Stimulated activated naive B cell treated with anti-CD40 and anti-IgM and Interleukin-4, amounts not matched to agents 10 μg/mL and 1 μg/mL and 100 μg/mL, for 72 hours (primary cell): ENCODE data around the gene STK11IP.
A peak's percentile ranks its signal among the peaks of the same experiment; 100 is the strongest.

Source experiments
- ATAC-seq, 2 donors: fragments of 150-1000 bp; cut with Tn5 transposase; replicated peaks; 2 replicates each; pipeline ENCODE4 v1.10.0; 2021; ENCODE audit warnings: moderate library complexity in 1 of 2
- DNase-seq: peaks from one replicate; pipeline ENCODE4 v3.0.0; 2021
- H3K27ac Mint-ChIP-seq: one replicate; pipeline ENCODE4 v1.8.0; 2022; ENCODE audit warnings: mild to moderate bottlenecking, mixed read lengths
- H3K27me3 Mint-ChIP-seq, 2 donors: one replicate each; pipeline ENCODE4 v1.8.0; 2022; ENCODE audit warnings: mixed read lengths in 2 of 2
- H3K36me3 Mint-ChIP-seq, 2 donors: one replicate each; pipeline ENCODE4 v1.8.0; 2022; ENCODE audit warnings: mixed read lengths in 2 of 2, mild to moderate bottlenecking in 1 of 2
- H3K4me1 Mint-ChIP-seq, 2 donors: one replicate each; pipeline ENCODE4 v1.8.0; 2022; ENCODE audit warnings: mixed read lengths in 2 of 2, mild to moderate bottlenecking in 1 of 2
- H3K4me3 Mint-ChIP-seq, 2 donors: one replicate each; pipeline ENCODE4 v1.8.0; 2022; ENCODE audit warnings: mild to moderate bottlenecking in 2 of 2, mixed read lengths in 2 of 2, moderate library complexity in 1 of 2
- H3K9me3 Mint-ChIP-seq, 2 donors: one replicate each; pipeline ENCODE4 v1.8.0; 2022; ENCODE audit warnings: mixed read lengths in 2 of 2, mild to moderate bottlenecking in 1 of 2

The STK11IP gene

DNA sequence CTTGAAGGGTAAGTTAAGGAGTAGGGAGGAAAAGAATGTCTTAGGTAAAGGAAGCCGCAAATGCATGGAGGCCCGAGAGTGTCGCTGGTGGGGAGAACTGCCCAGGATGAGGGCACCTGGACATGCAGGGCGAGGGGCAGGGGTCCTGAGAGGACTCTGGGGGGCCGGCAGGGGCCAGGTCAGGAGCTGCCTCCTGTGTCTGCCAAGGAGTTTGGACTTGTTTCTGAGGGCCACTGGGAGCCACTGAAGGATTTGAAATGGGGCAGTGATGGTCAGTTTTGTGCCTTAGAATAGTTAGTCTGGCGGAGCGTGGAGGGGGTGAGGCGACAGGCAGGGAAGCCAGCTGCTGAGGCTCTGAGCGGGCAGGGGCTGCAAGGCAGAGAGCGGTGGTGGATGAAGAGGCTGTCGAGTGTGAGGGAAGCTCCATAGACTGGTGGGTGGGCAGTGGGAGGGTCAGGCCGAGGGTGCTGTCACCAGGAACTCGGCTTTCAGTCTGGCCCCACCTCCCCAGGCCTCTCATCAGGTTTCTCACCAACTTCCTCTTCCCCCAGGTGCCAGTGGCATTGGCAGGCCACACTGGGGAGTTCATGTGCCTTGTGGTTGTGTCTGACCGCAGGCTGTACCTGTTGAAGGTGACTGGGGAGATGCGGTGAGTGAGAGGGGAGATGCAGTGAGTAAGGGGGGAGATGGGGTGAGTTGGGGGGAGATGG is 15.1 kb downstream of the STK11IP start:
- H3K9me3 Mint-ChIP-seq = no peaks in the 10 kb centered on the region
- H3K4me1 Mint-ChIP-seq = peaks cover 6 to 12% of the 10 kb centered on the region in 2 donors
- H3K4me3 Mint-ChIP-seq = peak overlapping the region in 1 of 2 donors; percentile 31
- peak overlapping the region; percentile 0 for H3K27ac Mint-ChIP-seq
- ATAC-seq (peak; percentile 90 to 92), DNase-seq (peak; percentile 13)
- no peaks in the 10 kb centered on the region for H3K27me3 Mint-ChIP-seq
- peaks cover 53 to 78% of the 10 kb centered on the region in 2 donors for H3K36me3 Mint-ChIP-seq

GRCh38 chr2:219613461-219614070 is 15.9 kb downstream of the STK11IP start:
- ATAC-seq (no peak), DNase-seq (no peak)
- H3K27me3 Mint-ChIP-seq = no peaks in the 10 kb centered on the region
- peaks cover 45 to 70% of the 10 kb centered on the region in 2 donors for H3K36me3 Mint-ChIP-seq
- H3K9me3 Mint-ChIP-seq = no peaks in the 10 kb centered on the region
- H3K27ac Mint-ChIP-seq = no peak overlapping the region
- H3K4me1 Mint-ChIP-seq = peaks cover 6 to 12% of the 10 kb centered on the region in 2 donors
- no peak overlapping the region for H3K4me3 Mint-ChIP-seq

- Mint-ChIP-seq H3K36me3 (peaks cover 42 to 65% of the 10 kb centered on the region in 2 donors), H3K27me3 (no peaks in the 10 kb centered on the region), H3K27ac (no peak overlapping the region), H3K4me3 (no peak overlapping the region), H3K9me3 (no peaks in the 10 kb centered on the region), H3K4me1 (peaks cover 6 to 12% of the 10 kb centered on the region in 2 donors)
- ATAC-seq (no peak), DNase-seq (no peak)
Observed at GRCh38 chr2:219614076-219614860, 16.6 kb downstream of the STK11IP start.

- Mint-ChIP-seq H3K4me3 (no peak overlapping the region), H3K27ac (no peak overlapping the region), H3K36me3 (peaks cover 39 to 59% of the 10 kb centered on the region in 2 donors), H3K9me3 (no peaks in the 10 kb centered on the region), H3K4me1 (peaks cover 6 to 12% of the 10 kb centered on the region in 2 donors), H3K27me3 (no peaks in the 10 kb centered on the region)
- ATAC-seq (no peak), DNase-seq (no peak)
Observed at GRCh38 chr2:219615036-219615435, 17.4 kb downstream of the STK11IP start.

GRCh38 chr2:219615894-219616293 is 18.2 kb downstream of the STK11IP start:
- Mint-ChIP-seq H3K9me3 (no peaks in the 10 kb centered on the region), H3K4me3 (no peak overlapping the region), H3K4me1 (peaks cover 6 to 12% of the 10 kb centered on the region in 2 donors), H3K36me3 (peaks cover 39 to 53% of the 10 kb centered on the region in 2 donors), H3K27ac (no peak overlapping the region), H3K27me3 (no peaks in the 10 kb centered on the region)
- ATAC-seq = no peak
- no peak for DNase-seq

DNA sequence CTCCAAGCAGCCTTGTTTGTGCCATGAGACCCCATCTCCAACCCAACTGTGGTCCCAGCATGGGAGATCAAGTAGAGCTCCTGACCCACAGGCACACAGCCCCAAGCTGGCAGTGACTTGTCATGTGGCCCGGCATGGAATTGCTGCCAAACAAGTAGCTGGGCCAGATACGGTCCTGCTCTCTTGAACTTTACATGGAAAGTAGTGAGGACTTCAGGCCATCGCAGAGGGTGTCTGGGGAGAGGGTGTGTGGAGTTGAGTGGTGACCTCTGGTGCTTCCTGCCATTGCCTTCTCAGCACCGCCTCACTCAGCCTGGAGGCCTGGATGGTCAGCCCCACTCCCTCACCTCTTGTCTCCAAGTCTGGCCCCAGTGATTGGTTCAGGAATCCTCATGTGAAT is 18.9 kb downstream of the STK11IP start:
- Mint-ChIP-seq H3K4me1 (peaks cover 6 to 12% of the 10 kb centered on the region in 2 donors), H3K36me3 (peaks cover 34 to 47% of the 10 kb centered on the region in 2 donors), H3K27me3 (peaks cover 3 to 5% of the 10 kb centered on the region in 2 donors), H3K9me3 (no peaks in the 10 kb centered on the region), H3K4me3 (no peak overlapping the region), H3K27ac (no peak overlapping the region)
- ATAC-seq (no peak), DNase-seq (no peak)

GRCh38 chr2:219618733-219619122 is 21.1 kb downstream of the STK11IP start:
- ATAC-seq = no peak
- H3K27me3 Mint-ChIP-seq = peaks cover 9 to 22% of the 10 kb centered on the region in 2 donors
- peak overlapping the region; percentile 21 for H3K27ac Mint-ChIP-seq
- H3K36me3 Mint-ChIP-seq = peaks cover 21 to 29% of the 10 kb centered on the region in 2 donors
- no peak for DNase-seq
- no peaks in the 10 kb centered on the region for H3K9me3 Mint-ChIP-seq
- no peaks in the 10 kb centered on the region for H3K4me1 Mint-ChIP-seq
- H3K4me3 Mint-ChIP-seq = no peak overlapping the region

DNA sequence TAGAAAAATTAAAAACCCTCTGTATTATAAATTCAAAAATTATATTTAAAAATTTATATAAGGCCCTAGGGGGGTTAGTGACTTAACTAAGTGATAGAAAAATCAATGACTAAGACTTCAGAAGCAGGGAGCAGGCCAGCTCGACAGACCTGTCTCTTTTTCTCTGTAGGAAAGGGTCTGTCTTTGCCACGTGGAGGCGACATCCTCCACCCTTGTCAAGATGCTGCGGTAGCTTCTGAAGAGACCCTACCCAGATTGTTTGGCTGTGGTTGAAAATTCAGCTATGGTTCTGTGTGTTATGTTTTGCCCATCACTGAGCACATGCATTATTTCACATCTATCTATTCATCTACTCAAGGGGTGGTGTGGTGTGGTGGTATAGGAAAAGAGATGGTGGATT is 21.6 kb downstream of the STK11IP start:
- Mint-ChIP-seq H3K27ac (no peak overlapping the region), H3K36me3 (peaks cover 20 to 24% of the 10 kb centered on the region in 2 donors), H3K4me3 (no peak overlapping the region), H3K9me3 (no peaks in the 10 kb centered on the region), H3K27me3 (peaks cover 13 to 25% of the 10 kb centered on the region in 2 donors), H3K4me1 (no peaks in the 10 kb centered on the region)
- ATAC-seq = no peak
- DNase-seq = no peak

DNA sequence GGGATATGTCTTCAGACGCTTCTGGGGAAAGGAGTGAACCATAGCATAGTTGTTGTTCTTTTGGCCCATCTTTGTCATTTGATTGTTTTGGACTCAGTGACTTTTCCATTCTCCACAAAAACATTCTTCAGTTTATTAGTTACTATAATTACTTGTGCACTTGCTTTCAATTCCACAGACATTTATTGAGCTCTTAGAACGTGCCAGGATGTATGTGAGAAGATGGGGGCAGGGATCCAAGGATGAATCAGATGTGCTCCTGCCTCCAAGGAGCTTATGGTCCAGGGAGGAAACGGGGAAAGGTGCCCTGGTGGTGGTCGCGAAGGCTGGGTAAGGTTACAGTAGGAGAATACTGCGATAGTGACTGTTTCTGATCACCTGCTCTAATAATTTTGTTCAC is 22.9 kb downstream of the STK11IP start:
- DNase-seq (no peak), ATAC-seq (no peak)
- Mint-ChIP-seq H3K36me3 (peaks cover 8 to 11% of the 10 kb centered on the region in 2 donors), H3K9me3 (no peaks in the 10 kb centered on the region), H3K27me3 (peaks cover 21 to 38% of the 10 kb centered on the region in 2 donors), H3K27ac (no peak overlapping the region), H3K4me3 (no peak overlapping the region), H3K4me1 (no peaks in the 10 kb centered on the region)

DNA sequence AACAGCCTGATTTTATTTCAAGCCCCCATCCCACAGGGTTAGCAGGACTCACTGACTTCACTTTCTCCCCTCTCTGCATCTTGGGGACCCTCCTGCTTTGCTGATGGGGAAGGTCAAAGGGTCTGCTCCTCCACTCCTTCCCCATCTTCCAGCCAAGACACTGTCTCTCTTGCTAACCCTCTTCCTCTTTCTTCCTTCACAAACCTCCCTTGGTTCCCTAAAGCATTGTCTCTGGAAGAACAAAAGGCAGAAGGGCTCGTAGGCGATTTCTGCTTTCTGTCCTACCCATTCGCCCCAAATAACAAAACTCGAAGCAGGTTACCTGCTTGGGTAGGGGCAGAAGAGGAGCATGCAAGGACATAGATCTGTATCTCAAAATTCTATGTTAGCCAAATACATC is 24.3 kb downstream of the STK11IP start:
- ATAC-seq (no peak), DNase-seq (no peak)
- Mint-ChIP-seq H3K9me3 (no peaks in the 10 kb centered on the region), H3K36me3 (peaks cover under 1 to 1% of the 10 kb centered on the region in 2 donors), H3K4me3 (no peak overlapping the region), H3K27ac (no peak overlapping the region), H3K4me1 (peaks cover under 1 to 3% of the 10 kb centered on the region in 2 donors), H3K27me3 (peaks cover 32 to 48% of the 10 kb centered on the region in 2 donors)

DNA sequence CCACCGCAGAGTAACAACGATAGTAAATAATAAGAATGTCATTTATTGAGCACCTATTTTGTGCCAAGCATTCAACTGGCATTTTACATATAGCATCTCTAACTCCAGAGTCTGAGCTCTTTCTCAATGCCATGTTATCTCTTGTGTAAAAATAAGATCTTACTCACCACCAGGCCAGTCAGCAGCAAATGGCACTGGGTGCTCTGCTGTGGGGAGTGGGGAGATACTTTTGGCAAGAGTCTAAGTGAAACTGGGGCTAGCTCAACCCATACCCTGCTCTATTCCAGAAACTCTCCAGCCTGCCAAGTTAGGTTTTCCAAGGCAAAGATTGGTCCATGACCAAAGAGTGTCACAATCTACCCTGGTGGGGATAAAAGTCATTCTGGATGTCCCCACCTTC is 24.8 kb downstream of the STK11IP start:
- Mint-ChIP-seq H3K27me3 (peaks cover 35 to 51% of the 10 kb centered on the region in 2 donors), H3K36me3 (peaks cover 0 to 3% of the 10 kb centered on the region in 2 donors)

DNA sequence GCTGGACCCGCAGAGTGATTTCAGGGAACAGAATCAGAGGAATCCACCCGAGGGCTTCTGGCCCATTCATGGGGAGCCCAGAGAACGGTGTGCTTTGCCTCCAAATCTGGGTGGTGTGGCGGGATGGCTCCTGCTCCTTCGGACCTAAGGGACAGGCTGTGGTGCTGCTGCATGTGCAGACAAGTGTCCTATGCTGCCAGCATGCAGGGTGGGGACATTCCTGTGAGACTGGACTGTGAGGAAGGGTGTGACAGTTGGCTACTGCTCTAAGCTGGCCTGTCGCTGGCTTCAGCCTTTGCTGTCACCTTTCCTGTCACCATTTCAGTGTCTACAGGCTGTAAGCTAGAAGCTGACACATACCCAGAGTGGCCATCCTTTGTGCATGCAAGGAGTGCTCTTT is 26.9 kb downstream of the STK11IP start:
- ATAC-seq = no peak
- Mint-ChIP-seq H3K9me3 (no peaks in the 10 kb centered on the region), H3K27me3 (peaks cover 46 to 68% of the 10 kb centered on the region in 2 donors), H3K4me1 (peaks cover 9 to 15% of the 10 kb centered on the region in 2 donors), H3K36me3 (peaks cover 0 to 3% of the 10 kb centered on the region in 2 donors), H3K27ac (no peak overlapping the region), H3K4me3 (no peak overlapping the region)
- DNase-seq = no peak

More for the DNA sequence above, 24.8 kb downstream of the STK11IP start:
- Mint-ChIP-seq H3K9me3 (no peaks in the 10 kb centered on the region), H3K4me3 (no peak overlapping the region), H3K4me1 (peaks cover 2 to 6% of the 10 kb centered on the region in 2 donors), H3K27ac (no peak overlapping the region)
- DNase-seq = no peak
- ATAC-seq = no peak

DNA sequence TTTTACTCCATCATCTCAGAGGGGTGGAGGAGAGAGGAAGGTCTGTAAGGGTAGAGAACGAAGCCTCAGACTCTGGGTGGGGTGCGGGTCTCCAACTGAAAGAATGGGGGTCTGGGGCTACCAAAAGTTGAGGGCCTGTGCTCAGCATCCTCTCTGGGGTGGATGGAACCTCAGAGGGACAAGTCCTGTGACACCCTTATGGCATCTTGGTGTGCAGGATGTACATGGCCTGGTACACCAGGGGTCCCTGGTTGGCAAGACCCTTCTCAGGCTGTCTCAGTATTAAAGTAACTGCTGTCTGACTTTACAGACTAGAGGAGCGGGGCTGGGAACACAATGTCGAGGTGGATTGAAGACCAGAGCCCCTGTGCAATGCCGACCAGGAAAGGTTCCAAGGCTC is 27.5 kb downstream of the STK11IP start:
- no peak overlapping the region for H3K4me3 Mint-ChIP-seq
- H3K9me3 Mint-ChIP-seq = no peaks in the 10 kb centered on the region
- ATAC-seq (no peak), DNase-seq (no peak)
- peaks cover 9 to 15% of the 10 kb centered on the region in 2 donors for H3K4me1 Mint-ChIP-seq
- peaks cover 0 to 3% of the 10 kb centered on the region in 2 donors for H3K36me3 Mint-ChIP-seq
- H3K27ac Mint-ChIP-seq = no peak overlapping the region
- H3K27me3 Mint-ChIP-seq = peaks cover 50 to 74% of the 10 kb centered on the region in 2 donors

GRCh38 chr2:219626540-219626939 is 28.9 kb downstream of the STK11IP start:
- no peak for ATAC-seq
- H3K36me3 Mint-ChIP-seq = peaks cover 0 to 3% of the 10 kb centered on the region in 2 donors
- peak overlapping the region; percentile 81 to 82 for H3K4me3 Mint-ChIP-seq

More at GRCh38 chr2:219626540-219626939, 28.9 kb downstream of the STK11IP start:
- no peak overlapping the region for H3K27ac Mint-ChIP-seq
- no peak for DNase-seq
- no peaks in the 10 kb centered on the region for H3K9me3 Mint-ChIP-seq
- peaks cover 9 to 20% of the 10 kb centered on the region in 2 donors for H3K4me1 Mint-ChIP-seq
- H3K27me3 Mint-ChIP-seq = peaks cover 61 to 84% of the 10 kb centered on the region in 2 donors
